ENCODE data around the gene CCL20.
"Not testable (repeated sequence)": the region's sequence is repeated elsewhere in the genome, so short reads cannot be mapped to it uniquely, and the experiment has no call there.

The CCL20 gene

GRCh38 chr2:227839339-227840129 is 25.9 kb downstream of the CCL20 start:
- POLR2A ChIA-PET; H3K9me3 ChIP-seq (ENCODE audit: control insufficient read depth, insufficient read depth, low read depth, low read length); H3K4me3 ChIP-seq (ENCODE audit: low read depth, low read length); H3K27ac ChIP-seq (ENCODE audit: extremely low read depth, low read depth, low read length); H3K36me3 ChIP-seq (ENCODE audit: control insufficient read depth in 2 of 2, insufficient read depth in 1 of 2, low read length in 2 of 2); CTCF ChIA-PET; H3K4me1 ChIP-seq (ENCODE audit: control insufficient read depth, insufficient read depth, low read length): not testable (repeated sequence)
- peak; percentile 71; the same call in 1 of the 2 replicates for TF ChIP-seq KLF1 (tag by site-specific recombination; IDR thresholded peaks at IDR 0.05)

- no peak overlapping the region for H3K4me3 ChIP-seq (ENCODE audit: low read depth, low read length)
- ChIA-PET POLR2A (no interaction called here), CTCF (interaction anchor here (1.2 kb wide), 1 partner anchor 16 kb away, joined by 6 read pairs; no protein-coding TSS in a partner anchor)
- no peaks in the 10 kb centered on the region for H3K4me1 ChIP-seq (ENCODE audit: control insufficient read depth, insufficient read depth, low read length)
- TF ChIP-seq ZNF596 (tag by site-specific recombination; IDR thresholded peaks at IDR 0.05), result no peak
- TF ChIP-seq ZBTB17 (tag by site-specific recombination; IDR thresholded peaks at IDR 0.05), result no peak
- no peak for TF ChIP-seq ZNF670 (tag by site-specific recombination; IDR thresholded peaks at IDR 0.05; ENCODE audit: low read depth)
- no peak for TF ChIP-seq ZBTB7A (tag by site-specific recombination; IDR thresholded peaks at IDR 0.05; ENCODE audit: low read depth)
- no peak for TF ChIP-seq HOXD13 (CRISPR knock-in tag; IDR thresholded peaks at IDR 0.05; ENCODE audit: borderline replicate concordance)
- TF ChIP-seq KLF8 (tag by site-specific recombination; IDR thresholded peaks at IDR 0.05), result no peak
- TF ChIP-seq ZNF169 (tag by site-specific recombination; IDR thresholded peaks at IDR 0.05), result no peak
- TF ChIP-seq KLF7 (tag by site-specific recombination; IDR thresholded peaks at IDR 0.05; ENCODE audit: borderline replicate concordance), result no peak
- TF ChIP-seq ZNF449 (tag by site-specific recombination; IDR thresholded peaks at IDR 0.05), result no peak
- TF ChIP-seq ZNF394 (tag by site-specific recombination; IDR thresholded peaks at IDR 0.05; ENCODE audit: borderline replicate concordance), result no peak
- TF ChIP-seq GLI2 (tag by site-specific recombination; IDR thresholded peaks at IDR 0.05; ENCODE audit: borderline replicate concordance, low read depth), result no peak
- no peak for TF ChIP-seq ZNF221 (tag by site-specific recombination; IDR thresholded peaks at IDR 0.05; ENCODE audit: borderline replicate concordance)
- no peak for TF ChIP-seq BCL11B (tag by site-specific recombination; IDR thresholded peaks at IDR 0.05; ENCODE audit: low read depth)
- no peak for TF ChIP-seq ZNF76 (tag by site-specific recombination; IDR thresholded peaks at IDR 0.05; ENCODE audit: borderline replicate concordance, low read depth)
- no peak for TF ChIP-seq ZNF704 (tag by site-specific recombination; IDR thresholded peaks at IDR 0.05)
- TF ChIP-seq ZNF280C (tag by site-specific recombination; IDR thresholded peaks at IDR 0.05), result no peak
- TF ChIP-seq ZNF530 (tag by site-specific recombination; IDR thresholded peaks at IDR 0.05; ENCODE audit: low read depth), result no peak
- TF ChIP-seq ZNF585B (tag by site-specific recombination; IDR thresholded peaks at IDR 0.05), result no peak
- no peak for TF ChIP-seq ZFHX2 (tag by site-specific recombination; conservative IDR thresholded peaks at IDR 0.05)
- no peak for TF ChIP-seq ZNF184 (tag by site-specific recombination; IDR thresholded peaks at IDR 0.05)
- H3K36me3 ChIP-seq (ENCODE audit: control insufficient read depth in 2 of 2, insufficient read depth in 1 of 2, low read length in 2 of 2), result no peaks in the 10 kb centered on the region
- H3K9me3 ChIP-seq (ENCODE audit: control insufficient read depth, insufficient read depth, low read depth, low read length), result no peaks in the 10 kb centered on the region
- no peak overlapping the region for H3K27ac ChIP-seq (ENCODE audit: extremely low read depth, low read depth, low read length)
Measured at GRCh38 chr2:227846831-227847230, 33.2 kb downstream of the CCL20 start.
